ENCODE results near the gene MNX1. TPM values are rescaled to one million over a fixed set of nuclear protein-coding genes. Genes with fewer than 3 reads are reported as not detected.

Gene MNX1
- total RNA-seq, 4 donors from 2014 or later: not detected

GRCh38 chr7:157000741-157001653, 9.5 kb downstream of the MNX1 start:
- no peak for DNase-seq (ENCODE audit: low spot score)
- TF ChIP-seq CTCF (IDR thresholded peaks at IDR 0.05): no peak
- peak; percentile 28 for ATAC-seq (ENCODE audit: low FRiP score)

DNA sequence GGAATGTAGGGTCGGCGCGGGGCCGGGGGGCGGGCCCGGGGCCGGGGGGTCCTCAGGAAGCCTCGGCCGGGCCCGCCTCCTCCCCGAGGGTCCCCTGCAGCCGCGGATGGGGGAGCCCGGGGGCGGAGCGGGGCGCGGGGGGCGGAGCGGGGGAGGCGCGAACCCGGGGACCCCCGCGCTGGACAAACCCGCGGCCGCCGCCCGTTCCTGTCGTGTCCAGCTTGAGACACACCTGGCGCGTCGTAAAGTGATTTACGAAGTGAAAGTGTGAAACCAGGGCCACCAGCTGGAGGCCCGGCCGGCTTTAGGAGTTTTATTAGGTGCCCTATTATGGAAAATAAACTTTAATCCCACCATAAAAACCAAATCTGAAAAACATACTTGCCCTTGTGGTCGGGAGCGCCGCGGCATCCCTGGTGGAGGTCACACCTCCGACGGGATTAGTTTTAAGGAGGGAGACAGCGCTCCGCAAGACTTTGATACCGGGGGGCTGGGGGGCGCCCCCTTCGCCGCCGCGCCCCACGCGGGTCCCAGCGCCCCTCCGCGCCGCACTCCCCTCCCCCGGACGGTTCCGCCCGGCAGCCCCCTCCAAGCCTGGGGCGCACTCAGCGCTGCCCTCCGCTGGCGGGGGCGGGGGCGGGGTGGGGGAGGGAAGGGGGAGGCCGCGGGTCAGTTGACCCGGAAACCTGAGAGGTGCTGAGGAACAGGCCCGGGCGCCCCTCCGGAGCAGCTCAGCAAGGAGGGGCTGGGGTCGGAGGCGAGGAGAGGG, 10.3 kb downstream of the MNX1 start:
- TF ChIP-seq CTCF (IDR thresholded peaks at IDR 0.05): no peak
- DNase-seq (ENCODE audit: low spot score): no peak
- no peak for ATAC-seq (ENCODE audit: low FRiP score)

GRCh38 chr7:156998988-156999957, 11.2 kb downstream of the MNX1 start:
- DNase-seq (ENCODE audit: low spot score) (no peak), ATAC-seq (ENCODE audit: low FRiP score) (no peak)
- TF ChIP-seq CTCF (IDR thresholded peaks at IDR 0.05): no peak

GRCh38 chr7:156994417-156994816, 16.0 kb downstream of the MNX1 start:
- ATAC-seq (ENCODE audit: low FRiP score) (no peak), DNase-seq (ENCODE audit: low spot score) (no peak)
- TF ChIP-seq CTCF (IDR thresholded peaks at IDR 0.05): no peak

- TF ChIP-seq CTCF (IDR thresholded peaks at IDR 0.05): no peak
- ATAC-seq (ENCODE audit: low FRiP score) (no peak), DNase-seq (ENCODE audit: low spot score) (no peak)
Observed at GRCh38 chr7:156993925-156994235, 16.6 kb downstream of the MNX1 start.

DNA sequence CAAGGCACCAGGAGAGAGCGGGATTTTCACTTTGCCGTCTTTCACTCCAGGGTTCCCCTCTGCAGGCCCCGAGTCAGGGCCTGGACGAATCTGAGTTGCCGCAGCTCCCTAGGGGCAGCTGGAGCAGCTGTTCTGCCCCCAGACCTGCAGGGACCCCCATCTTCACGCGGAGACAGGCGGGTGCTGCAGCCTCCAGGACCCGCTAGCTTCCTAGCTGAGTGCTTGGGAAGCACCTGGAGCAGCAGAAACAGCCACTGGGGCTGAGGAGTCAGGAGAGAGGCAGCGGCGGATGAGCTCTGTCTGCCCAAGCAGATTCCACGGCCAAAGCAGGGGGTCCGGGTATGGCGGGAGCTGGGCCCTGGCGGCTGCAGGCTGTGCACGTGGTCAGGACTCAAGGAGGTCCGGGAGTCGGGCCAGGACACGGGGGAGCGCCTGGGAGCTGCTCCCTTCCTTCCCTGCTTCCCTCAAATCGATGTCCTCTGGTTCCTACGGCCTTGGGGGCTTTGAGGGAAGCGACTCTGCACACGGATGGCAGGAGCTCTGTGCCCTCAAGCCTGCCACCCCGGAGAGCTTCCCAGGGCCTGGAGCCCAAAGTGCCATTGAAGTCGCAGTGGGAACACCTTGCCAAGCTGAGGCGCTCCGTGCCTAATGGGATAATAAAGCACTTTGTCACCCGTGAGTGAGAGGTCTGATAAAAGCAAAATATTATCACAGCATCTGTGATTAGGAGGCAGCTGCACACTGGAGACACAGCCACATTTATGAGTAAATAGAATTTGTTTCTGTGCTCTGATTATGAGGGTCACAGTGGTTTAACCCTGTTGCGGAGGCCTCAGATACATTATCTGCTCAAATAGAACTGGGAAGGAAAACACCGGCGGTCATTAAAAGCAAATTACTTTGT, 17.2 kb downstream of the MNX1 start:
- ATAC-seq (ENCODE audit: low FRiP score) (no peak), DNase-seq (ENCODE audit: low spot score) (no peak)
- TF ChIP-seq CTCF (IDR thresholded peaks at IDR 0.05): no peak

Measured in omental fat pad (tissue), 4 donors.